NCI-H748 (cell line): Measurements from ENCODE around the gene TBC1D14.
"Not testable (repeated sequence)": the region's sequence is repeated elsewhere in the genome, so short reads cannot be mapped to it uniquely, and the experiment has no call there.

Source experiments
- DNase-seq: peaks from one replicate; lab custom pipeline; 2025; ENCODE audit not compliant: unreplicated experiment; lab: John Stamatoyannopoulos, UW

The TBC1D14 gene

DNA sequence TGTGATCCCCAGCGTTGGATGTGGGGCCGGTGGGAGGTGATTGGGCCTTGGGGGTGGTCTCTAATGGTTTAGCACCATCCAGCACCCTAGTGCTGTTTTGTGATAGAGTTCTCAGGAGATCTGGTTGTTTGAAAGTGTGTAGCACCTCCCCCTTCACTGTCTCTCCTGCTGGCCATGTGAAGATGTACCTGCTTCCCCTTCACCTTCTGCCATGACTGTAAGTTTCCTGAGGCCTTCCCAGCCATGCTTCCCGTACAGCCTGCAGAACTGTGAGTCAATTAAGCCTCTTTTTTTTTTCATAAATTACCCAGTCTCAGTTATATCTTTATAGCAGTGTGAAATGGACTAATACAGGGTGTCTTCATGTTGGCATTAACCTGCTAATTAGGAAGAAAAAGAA, 19.3 kb upstream of the TBC1D14 start:
- DNase-seq = no peak

DNA sequence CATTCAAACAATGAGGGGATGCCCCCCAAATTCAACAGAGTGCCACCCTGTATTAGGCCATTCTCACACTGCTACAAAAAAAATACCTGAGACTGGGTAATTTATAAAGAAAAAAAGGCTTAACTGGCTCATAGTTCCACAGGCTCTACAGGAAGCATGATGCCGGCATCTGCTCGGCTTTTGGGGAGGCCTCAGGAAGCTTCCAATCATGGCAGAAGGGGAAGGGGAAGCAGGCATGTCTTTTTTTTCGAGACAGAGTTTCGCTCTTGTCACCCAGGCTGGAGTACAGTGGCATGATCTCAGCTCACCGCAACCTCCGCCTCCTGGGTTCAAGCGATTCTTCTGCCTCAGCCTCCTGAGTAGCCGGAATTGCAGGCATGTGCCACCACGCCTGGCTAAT, 18.7 kb upstream of the TBC1D14 start:
- DNase-seq = not testable (repeated sequence)

DNA sequence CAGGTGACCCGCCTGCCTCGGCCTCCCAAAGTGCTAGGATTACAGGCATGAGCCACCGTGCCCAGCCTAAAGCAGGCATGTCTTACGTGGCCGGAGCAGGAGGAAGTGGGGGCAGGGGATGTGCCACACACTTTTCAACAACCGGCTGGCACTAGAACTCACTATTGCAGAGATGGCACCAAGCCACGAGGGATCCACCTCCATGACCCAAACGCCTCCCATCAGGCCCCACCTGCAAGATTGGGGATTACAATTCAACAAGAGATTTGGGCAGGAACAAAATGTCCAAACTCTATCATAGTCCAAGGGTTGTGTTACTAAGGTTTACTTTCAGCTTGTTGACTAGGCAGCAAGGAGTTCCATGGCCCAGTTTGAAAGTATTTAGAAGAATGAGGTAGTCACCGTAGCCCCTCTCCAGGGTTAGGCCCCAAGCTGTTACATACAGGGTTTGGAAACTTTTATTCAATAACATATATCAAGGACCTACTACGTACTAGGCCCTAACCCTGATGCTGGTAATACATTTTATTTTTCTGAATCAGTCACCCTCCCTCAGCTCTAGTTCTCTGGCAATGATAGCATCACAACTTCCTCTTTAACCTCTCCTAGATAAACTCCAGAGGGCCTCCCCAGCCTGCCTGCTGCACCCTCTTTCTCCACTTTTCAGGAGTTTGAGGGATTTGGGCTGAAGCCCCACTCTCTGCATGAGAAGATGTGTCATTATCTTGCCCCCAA, 18.0 kb upstream of the TBC1D14 start:
- DNase-seq = no peak

DNA sequence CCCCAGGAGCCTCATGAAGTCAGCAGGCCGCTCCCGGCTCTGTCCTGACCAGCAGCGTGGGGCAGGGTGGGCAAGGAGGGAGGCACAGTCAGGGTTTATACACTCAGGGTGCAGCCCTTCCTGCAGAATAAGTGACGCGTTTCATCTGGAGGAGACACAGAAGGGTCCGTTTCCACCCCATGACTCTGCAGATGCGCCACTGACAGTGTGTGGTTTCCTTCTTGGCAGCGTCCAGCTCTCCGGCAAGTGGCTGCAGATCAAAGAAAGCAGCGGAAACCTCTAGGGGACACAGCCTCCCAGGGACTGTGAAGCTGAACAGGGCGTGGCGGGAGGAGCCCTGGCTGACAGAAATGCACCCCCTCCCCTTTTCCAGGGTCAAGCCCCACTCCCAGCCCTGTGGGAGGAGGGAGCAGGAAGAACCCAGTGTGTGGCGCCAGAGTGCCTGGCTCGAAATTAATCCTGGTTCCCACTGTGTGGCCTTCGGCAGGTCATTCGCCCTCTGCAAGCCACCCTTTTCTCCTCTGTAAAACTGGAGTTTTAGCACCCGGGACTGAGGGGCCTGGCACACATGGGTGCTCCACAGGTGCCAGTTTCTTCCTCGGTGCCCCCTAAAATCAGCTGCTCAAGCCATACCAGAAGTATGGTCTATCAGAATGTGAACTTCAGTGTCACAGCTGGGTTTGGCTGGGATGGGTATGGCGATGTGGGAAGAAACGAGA, 17.3 kb upstream of the TBC1D14 start:
- DNase-seq = no peak

DNA sequence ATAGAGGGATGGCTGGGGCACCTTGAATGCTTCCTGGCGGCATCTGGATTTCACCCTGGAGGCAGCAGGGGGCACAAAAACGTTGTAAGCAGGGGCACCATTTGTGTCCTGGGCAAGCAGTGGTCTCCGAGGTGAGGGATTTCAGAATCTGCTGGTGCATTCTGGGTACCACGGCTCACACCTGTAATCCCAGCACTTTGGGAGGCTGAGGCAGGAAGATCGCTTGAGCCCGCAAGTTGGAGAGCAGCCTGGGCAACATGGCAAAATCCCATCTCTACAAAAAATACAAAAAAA, 16.8 kb upstream of the TBC1D14 start:
- DNase-seq = no peak

DNA sequence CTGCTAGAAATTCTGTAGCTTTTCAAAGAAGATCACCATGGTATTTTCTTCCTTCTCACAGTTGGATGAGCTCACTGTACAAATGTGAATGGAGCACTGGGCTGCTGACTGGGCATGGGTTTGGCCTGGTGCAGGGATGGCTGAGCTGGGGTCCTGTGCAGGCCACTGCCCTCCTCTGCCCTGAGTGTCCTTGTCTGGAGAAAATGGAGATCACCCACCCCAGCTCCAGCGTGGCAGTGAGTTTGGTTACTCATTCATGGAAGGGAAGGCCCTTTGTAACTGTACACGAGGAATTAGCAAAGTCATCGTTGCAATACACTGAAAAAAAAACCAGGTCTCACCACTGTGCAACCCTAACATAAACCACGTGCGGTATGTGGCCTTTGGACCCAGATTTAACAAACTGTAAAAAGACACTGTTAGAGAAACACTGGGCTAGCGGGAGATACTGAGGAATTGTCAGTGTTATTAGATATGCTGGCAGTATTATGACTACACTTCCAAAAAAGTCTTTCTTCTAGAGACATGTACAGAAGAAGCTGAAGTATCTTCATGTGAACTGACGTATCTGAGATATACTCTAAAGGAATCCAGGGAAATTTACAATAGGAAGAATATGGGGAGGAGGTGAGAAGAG, 16.1 kb upstream of the TBC1D14 start:
- DNase-seq = no peak

DNA sequence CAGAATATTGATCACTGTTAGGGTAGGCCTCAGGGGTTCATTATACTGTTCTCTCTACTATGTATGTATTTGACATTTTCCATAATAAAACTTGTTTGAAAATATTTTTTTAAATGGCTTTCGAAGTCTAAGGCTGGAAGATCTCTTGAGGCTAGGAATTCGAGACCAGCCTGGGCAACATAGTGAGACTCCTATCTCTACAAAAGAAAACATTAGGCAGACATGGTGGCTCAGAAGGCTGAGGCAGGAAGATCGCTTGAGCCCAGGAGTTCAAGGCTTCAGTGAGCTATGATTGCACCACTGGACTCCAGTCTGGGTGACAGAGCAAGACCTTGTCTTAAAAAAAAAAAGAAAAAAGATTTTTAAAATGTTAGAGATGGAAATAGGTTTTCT, 15.5 kb upstream of the TBC1D14 start:
- DNase-seq = no peak

DNA sequence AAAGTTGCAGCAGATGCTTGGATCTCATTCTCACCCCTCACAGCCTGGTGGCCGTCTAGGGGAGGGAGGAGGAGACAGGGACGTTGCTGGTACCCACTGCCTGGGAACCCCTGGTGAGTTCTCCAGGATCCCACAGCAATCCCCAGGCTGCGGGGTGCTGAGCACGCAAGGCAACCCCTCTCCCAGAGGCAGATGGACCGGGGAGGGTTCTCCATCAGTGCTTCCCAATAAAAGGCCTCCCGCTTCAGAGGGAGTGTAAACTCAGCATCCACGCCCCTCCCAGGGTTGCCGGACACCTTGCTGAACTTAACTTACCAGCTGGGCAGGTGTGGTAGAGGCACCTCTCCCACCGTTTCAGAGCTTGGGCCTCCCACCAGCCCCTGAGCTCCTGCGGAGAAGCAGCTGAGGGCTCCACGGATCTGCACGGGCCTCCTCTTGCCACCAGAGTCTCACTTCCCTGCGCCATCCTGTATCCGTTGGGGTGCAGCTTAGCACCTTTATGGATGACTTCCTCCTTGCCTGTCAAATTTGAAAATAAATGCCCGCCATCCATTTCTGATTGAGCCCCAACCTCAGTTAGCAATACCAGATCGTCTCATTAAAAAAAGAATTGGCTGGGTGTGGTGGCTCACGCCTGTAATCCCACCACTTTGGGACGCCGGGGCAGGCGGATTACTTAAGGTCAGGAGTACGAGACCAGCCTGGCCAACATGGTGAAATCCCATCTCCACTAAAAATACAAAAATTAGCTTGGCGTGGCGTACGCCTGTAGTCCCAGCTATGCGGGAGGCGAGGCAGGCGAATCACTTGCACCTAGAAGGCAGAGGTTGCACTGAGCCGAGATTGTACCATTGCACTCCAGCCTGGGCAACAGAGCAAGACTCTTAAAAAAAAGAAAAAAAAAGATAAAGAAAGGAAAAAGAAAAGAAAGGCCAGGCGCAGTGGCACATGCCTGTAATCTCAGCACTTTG, 14.8 kb upstream of the TBC1D14 start:
- no peak for DNase-seq

DNA sequence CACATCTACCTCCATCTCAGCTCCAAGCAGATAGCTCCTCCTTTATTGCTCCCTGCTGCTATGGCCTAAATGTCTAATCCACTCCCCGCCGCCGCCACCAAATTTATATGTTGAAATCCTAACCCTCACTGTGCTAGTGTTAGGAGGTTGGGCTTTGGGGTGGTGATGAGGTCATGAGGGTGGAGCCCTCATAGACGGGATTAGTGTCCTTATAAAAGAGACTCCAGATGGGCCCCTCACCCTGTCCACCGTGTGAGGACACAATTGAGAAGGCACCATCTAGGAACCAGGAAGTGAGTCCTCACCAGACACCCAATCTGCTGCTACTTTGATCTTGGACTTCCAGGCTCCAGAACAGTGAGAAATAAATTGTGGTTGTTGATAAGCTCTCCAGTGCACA, 13.6 kb upstream of the TBC1D14 start:
- no peak for DNase-seq

DNA sequence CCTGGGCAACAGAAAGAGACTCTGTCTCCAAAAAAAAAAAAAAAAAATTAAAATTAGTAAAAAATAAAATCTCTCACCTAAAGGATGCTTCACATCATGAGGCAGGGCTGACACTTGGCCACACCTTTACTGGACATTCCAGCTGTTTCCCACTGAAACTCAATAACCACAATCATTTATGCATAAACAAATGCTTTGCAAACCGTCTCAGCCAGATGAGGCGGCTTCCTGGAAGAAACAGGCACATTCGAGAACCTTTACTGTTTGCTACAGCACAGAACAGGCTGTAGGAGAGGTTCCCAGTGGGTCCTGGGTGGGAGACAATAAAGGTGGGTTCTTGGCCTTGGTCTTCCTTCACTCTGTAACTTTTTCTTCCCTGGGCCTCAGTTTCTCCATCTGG, 10.9 kb upstream of the TBC1D14 start:
- DNase-seq = no peak

DNA sequence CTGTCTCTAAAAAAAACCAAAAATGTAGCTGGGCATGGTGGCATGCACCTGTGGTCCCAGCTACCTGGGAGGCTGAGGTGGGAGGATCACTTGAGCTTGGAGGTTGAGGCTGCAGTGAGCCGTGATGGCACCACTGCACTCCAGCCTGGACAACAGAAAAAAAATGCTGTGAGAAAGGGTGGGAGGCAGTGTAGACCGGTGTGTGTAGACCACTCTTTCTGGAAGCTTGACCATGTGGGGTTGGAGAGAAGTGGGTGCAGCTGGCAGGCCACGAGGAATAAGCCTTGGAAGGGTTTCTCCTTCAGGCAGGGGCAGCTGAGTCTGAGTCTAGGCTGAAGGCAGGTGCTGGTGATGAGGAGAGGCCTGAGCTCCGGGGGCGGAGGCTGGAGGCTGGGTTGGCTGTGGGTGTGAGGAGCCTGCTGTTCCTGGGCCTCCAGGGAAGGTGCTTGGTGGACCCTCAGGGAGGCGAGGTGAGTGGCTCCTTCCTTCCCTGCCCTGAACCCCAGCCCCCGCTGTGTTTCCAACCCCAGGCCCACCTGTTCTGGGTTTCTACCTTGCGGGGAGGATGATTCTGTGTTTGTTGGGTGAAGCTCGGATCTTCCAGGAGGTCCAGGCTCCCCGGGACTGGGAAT, 9.3 kb upstream of the TBC1D14 start:
- no peak for DNase-seq

DNA sequence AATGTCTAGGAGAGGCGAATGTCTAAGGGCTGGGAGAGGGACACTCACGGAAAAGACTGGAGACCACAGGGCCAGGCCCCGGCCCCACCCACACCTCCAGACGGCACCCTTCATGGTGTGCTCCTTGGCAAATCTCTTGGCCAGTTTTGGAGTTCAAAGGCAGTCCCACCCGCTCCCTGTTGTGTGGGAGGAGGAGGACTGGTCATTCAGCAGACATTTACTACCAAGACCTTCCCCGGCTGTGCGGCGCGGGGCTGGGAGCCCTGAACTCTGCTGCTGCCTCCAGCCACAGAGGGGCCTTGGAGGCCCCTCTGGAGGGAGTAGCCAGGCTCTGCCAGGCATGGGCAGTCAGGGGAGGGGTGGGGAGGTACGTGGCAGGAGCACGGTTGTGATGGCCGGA, 8.7 kb upstream of the TBC1D14 start:
- no peak for DNase-seq

DNA sequence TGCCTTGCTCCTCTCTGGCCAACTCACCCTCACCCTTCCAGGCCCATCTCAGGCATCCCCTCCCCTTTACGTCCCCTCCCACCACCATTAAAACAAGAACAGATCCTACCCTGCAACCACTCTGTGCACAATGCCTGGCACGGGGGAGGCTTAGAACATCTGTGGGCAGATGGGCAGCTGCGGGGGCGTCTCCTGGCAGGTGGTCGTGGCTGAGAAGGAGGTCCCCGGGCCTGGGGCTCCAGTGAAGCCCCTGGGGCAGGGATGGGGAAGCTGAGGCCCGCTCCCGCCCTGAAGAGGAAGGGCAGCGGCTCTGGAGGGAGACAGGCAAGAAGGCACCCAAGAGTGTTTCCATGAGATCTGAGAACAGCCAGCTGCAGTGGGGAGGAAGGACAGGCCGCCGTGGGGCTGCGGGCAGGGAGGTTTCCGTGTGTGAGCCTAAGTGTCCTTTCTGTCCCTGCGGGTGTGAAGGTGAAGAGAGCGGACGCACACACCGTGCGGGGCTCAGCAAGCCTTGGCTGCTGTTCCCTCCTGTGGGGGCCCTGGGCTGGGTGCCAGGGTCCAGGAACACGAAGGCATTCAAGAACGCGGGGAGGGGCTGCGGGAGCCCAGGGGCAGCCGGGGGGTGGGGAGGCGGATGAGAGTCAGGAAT, 7.8 kb upstream of the TBC1D14 start:
- no peak for DNase-seq

DNA sequence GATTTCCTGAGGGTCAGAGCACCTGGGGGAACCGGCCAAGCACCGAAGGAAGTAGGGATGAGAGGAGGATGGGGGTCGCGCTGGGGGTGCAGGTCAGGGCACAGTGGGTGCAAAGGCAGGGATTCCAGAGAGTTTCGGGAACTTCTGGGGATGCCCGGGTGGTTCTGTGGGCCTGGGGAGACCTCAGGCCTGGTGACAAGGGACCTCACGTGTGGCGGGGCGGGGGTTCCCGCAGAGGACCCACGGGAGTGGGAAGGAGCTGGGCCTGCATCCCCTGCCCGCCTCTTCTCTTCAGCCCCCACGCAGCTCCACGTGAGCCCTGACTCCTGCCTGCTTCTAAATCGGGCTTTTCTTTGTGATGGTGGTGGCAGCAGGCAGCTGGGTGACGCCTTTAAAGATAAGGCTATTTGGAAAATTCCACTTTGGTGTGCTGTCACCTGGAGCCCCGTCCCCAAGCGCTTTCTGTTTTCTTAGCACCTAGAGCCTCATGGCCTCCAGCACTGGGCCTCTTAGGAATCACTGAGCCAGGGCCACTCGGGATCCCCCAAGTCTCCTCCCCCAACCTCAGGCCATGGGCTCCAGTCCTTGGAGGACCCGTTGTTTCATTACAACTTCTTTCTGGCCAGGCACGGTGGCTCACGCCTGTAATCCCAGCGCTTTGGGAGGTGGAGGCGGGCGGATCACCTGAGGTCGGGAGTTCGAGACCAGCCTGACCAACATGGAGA, 7.1 kb upstream of the TBC1D14 start:
- DNase-seq = no peak

DNA sequence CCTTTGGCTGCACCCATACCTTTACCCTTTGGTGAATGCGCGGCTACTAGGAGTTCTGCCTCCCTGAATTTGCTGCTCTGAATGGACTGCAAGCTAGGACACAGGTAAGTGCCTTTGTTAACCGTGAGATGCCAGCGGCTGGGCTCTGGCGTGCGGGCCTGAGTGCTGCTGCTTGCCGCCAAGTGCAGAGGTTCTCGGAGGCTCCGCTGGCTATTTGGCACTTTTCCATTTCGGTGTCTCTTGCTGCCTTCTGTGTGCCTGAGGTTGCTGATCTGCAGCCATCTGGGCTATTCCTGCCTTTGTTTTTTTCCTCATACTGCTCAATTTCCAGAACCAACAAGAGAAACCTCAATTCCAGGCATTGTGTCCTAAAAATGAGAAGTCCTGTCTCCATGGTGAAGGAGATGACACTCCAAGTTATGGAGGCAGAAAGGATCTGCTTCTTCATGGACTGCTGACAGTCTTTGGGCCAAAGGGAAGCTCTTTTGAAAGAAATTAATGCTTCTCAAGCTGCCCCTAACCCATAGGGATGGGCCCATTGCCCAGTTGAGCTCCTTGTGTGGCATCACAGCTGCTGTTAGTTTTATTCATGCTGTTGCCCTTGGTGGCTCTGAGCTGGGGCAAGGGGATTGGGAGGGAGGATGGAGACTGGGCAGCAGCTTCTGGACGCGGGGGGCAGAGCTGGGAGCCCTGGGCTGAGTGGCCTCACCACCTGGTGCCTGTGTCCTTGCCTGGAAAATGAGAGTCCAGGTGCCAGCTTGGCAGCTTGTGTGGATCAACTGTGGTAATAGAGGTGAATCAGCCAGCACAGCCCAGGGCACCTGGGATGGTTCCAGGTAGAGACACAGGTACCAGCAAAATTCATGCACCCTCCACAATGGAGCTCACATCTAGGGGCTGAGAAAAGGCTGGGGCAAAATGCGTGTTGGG, 3.8 kb upstream of the TBC1D14 start:
- no peak for DNase-seq

DNA sequence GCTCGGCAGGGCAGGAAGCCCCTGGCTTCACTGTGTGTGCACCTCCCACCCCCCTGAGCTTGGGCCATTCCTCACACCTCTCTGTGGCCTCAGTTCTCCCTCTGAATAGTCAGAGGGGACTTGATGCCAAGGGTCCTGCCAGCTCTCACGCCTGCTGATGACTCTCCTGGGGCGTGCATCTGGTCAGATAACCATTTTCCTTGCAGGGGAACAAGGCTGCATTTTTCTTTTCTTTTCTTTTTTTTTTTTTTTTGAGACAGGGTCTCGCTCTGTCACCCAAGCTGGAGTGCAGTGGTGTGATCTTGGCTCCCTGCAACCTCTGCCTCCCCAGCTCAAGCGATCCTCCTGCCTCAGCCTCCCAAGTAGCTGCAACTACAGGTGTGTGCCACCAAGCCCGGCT, 3.1 kb upstream of the TBC1D14 start:
- not testable (repeated sequence) for DNase-seq

DNA sequence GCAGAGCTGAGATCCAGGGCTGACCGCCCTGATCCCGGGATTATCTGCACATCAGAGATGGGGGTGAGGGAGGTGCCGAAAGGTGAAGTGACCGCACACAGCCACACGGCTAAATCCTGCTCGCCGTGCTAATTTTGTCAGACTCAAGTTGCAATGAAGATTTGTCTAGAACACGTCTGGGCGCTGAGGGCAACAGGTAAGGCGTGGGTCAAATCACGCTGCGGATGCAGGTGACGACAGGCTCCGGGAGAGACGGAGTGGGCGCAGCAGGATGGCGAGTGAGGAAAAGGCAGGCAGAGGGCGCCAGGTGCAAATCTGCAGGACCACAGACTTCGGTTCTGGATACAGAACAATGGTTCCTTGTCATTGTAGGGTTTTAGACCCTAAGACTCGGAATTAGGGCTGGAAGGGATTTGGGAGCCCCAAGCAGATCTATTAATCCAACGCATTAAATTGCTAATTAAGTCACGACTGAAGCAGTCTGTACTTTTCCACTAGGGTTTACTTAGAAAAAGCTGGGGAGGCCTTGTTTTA, 1.9 kb upstream of the TBC1D14 start:
- peak; percentile 64 for DNase-seq

DNA sequence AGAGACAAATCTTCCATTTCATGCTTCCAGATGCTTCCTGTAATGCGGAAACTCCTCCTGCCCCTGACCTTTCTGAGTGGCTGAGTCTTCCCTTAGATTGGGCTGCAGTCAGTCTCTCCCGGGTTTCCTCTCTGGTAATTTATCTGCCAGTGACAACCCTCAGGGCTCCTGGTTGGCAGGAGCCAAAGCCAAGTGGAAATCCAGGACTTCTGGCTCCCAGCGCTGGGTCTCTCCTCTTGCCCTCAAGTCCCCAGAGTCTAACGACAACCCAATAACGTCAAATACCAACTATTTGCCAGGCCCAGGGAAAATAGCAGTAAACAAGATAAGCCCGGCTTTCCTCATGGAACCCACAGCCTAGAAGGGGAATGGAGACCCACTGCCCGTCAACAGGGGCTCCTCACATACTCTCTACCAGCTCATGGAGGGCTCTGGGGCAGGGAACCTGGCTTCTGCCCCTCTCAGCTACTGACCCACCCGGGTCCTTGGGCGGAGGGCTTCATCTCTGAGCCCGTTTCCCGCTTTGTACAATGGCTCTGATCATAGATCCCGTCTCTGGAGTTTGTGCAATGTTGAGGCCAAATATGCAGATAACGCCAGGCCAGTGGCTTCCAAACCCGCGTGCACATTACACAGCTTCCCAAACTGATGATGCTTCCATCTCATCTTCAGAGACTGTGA, 1.1 kb upstream of the TBC1D14 start:
- DNase-seq = no peak
